Endometrial microvascular endothelial cells (primary cell): ENCODE results near the gene ADCY5. TPM values are rescaled to one million over a fixed set of nuclear protein-coding genes. Genes with fewer than 3 reads are reported as not detected.

Experiments
- in situ Hi-C: cut with HindIII; loops from 2 replicates; pipeline ENCODE4 v1.10.0; 2017; ENCODE audit warnings: low sequenced_read_pairs, low pct_unique_long_range_greater_than_20kb; ENCODE audit errors: inconsistent ontology term
- total RNA-seq: library from RNA; depleted of rRNA; stranded (reverse); fragments of >200 nt; gene quantifications from one replicate; pipeline ENCODE4 v1.2.3, GENCODE V29; 2015; ENCODE audit errors: inconsistent ontology term

Gene ADCY5
- total RNA-seq, 1 donor from 2014 or later: not detected

DNA sequence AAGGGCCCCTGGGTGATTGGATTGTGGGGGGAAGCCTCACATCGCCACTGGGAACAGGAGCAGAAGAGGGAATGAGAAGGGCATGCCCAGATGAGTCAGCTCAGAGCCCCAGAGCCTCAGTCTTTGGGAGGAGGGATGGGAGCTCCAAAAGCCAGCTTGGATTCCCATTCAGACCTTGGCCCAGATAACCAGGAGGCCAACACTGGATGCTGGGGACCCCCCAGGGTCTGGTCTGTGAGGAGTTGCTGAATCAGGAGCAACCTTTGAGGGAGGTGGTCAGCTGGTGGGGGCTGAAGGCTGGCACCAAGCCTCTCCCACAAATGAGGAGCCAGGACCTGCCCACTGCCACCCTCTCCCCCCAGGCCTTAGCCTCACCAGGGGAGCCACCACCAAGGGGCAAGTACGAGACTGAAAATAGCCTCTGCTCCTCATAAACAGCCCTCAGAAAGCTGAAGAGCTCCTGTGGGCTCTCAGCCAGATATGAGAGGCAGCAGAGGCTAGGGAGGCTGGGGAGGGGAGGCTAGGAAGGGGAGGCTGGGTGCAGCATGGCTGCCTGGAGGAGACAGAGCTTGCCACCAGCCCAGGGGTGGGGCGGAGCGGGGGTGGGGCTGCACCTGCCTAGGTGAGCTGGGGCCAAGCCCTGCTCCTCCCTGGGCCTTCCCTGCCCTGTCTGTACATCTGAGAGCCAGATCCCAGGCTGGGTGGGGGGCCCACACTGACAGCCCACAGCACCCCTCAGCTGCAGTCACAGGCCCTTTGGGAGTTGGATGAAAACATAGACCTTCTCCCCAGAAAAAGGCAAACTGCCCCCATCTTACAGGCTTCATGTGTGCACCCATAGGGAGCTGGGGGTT lies 147.3 kb downstream of the ADCY5 start:
- in situ Hi-C loops: no loop called here

DNA sequence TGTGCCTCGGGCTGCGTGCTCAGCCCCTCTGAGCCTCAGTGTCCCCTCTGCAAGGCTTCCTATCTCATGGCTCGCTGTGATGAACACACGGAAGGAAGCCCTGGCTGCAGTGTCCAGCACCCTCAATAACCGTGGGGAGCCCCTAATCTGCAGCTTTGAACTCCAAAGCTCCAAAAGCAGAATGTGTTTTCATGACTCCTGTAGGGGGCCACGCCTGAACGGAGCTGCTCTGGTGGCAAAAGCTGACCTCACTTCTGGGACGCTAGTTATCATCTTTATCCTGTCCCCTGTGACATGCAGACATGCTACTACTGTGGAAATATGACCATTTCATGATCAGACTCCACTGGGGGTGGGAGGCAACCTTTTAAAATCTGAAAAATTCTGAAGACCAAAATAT lies 148.3 kb downstream of the ADCY5 start:
- in situ Hi-C loops: no loop called here

DNA sequence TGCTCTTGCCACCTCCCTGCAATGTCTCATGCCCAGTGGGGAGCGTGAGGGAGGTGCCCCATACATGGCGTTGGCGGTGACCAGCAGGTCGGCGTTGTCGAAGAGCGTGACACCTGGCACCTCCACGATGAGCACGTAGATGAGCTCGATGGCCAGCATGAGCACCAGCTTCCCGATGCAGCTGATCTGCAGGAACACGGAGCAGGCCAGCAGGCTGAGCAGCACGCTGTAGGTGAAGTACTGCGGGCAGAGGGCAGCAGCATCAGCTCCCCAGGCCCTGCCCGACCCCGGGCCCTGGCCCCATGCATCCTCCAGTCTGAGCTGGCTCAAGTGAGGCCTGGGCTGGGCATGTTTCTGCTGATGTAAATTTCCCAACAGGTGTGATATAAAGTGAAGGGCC lies 148.8 kb downstream of the ADCY5 start:
- in situ Hi-C loops: no loop called here

DNA sequence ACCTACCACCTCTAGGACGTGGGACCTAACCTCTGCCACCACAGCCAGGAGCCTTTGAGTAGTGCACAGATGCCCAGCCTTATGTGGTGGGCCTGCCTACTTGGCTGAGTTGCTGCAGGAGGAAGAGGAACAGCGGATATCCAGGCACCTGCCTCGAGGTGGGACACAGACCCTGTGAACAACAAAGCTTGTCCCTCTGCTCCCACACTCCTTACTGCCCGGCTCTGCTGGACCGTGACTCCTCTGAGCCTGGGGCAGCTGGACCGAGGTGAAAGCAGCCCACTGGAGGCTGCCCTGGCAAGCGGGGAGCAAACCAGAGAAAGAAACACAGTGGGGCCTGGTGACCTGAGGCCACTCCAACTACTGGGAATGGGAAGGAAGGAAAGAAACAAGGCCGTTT lies 149.3 kb downstream of the ADCY5 start:
- in situ Hi-C loops: no loop called here

DNA sequence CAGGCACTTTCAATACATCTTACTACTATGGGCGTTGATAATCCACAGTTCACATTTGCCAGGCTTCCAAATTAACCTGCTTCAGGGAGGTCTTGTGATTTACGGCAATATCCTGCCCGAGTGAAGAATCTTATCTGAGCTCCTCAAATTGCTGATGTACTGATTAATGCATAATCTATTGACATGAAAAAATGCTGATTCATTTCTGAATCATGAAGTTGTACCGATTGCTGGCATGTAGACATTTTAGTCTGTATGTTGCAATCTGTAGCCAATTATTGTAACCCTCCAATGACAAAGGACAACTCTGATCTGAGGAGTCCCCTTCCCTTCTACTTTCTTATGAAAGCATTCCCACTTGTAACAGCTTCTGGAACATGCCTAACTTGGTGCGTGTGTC lies 150.0 kb downstream of the ADCY5 start:
- in situ Hi-C loops: no loop called here

DNA sequence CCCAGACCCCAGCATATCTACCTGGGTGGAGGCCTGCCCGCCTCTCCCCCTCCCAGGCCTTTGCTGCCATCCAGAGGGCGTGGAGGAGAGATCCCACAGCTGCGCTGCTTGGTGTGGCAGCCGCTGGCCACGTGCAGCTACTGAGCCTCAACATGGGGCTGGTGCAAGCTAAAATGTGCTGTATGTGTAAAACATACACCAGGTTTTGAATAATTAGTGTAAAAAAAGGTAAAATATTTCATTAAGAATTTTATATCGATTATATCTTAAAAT lies 151.3 kb downstream of the ADCY5 start:
- in situ Hi-C loops: no loop called here

DNA sequence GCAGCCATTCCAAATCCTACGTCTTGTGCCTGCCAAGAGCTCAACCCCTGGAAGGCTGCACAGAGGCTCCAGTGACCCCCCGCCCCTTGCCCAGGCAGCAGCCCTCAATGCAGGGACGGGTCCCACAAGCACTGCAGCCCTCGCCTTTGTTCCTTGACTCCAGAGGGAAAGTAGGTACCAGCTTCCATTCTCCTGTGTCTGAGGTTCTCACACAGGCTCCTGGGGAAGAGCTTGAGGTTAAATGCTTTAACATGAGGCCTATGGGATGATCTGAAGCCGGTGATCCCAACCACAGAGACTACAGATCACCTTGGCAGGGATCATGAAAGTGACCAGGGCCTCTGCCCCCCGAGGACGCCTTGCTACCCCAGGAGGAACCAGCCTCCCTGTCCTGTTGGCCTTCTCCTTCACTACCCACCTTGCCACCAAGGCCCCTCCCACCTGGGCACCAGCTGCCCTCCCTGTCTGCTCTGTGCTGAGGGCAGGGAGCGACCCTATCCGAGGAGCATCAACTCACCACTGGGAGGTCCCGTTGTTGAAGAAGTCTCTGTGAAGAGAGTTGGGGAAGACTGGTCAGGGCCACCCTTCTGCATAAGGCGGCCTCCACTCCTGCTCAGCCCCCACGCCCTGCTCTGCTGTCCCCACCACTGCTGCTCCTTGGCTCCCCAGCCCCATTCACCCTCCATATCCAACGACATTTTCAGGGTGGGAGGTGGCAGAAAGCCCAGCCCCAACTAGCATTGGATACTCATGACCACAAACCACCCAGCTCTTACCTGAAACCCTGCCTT lies 151.9 kb downstream of the ADCY5 start:
- in situ Hi-C loops: no loop called here

DNA sequence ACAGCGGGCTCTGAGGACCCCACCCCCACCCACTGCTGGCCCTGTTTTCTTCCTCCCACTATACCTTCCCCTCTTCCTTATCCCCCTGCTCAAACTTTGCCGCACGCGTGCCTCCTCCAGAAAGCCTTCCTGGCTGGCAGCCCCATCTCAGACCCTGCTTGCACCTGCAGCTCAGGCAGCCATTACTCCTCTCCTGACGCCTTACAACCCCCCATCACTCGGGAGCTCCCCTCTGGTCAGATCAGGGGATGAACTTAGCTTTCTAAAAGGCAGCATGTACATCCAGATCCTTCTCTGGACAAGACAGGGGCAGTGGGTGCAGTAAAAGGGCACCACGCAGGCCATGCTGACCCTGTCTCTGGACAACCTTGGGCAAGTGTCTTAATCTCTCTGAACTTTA lies 152.6 kb downstream of the ADCY5 start:
- in situ Hi-C loops: no loop called here

DNA sequence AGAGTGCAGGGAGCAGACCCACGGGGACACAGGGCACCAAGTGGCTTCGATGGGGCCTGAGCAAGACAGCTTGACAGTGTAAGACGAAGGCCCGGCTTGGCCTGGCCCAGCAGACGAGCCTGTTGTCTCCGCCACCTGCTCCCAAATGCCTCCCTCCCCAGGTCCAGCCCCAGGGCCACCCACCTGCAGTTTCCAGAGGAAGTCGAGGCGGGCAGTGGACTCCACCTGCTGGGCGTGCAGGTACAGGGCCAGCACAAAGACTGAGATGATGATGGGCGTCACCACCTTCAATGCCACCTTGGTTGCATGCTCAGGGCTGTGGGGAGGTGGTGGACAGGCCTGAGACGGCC lies 153.0 kb downstream of the ADCY5 start:
- in situ Hi-C loops: no loop called here

DNA sequence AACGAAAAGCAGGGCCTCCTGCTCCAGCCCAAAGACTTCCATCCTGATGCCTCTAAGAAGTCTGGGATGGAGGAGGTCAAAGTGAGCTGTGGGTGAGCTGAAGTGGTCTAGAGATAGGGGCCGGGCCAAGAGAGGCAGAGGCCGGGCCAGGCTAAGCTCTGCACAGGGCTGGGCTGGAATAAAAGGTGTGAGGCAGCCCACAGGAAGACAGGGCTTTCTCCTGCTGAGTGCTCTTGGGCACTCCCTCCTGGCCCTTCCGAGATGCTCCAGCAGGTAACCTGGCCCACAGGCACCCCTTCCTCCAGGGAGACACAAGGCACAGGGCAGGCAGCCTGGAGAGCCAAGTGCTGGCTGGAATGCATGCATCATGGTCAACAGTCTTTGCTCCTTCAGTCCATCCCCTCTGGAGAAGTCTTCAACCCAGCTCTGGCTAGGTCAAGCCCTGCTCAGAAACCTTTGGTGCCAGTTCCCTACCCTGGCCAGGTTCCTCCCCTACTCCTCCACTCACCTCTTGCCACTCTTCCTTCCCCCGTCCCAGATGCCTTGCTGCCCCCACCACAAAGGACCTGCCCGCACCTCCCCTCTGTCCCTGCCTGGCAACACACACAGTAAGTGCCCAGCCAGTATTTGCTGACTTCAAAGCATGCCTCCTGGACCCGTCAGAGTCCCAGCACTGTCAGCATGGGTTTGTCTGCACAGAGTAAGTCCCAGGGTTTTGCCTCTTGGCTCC lies 153.6 kb downstream of the ADCY5 start:
- in situ Hi-C loops: no loop called here

DNA sequence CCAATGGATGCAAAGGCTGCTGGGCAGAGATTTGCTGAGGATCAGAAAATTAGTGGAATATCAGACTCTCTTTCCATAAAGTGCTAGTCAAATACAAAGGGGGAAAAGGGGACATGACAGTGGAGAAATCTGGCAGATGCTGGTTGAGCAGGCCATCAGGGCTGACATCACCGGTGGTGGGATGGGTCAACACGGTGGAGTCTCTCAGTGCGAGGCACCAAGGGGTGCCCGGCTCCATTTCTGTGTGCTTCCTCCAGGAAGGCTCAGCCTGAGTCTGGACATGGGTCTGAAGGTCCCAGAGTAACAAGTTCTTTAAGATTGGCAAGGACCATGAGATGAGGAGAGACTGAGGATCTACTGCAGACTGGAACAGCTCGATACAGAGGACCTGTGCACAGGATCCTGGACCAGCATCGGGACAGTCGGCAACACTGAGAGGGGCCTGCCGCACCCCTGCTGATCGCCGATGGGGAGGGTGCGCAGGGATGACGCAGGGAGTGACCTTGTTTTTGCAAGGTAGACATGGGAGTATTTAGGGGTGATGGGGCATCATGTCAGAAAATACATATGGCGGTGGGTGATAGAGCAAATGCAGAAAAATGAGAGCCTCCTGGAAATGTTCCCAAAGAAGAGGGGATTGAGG lies 154.5 kb downstream of the ADCY5 start:
- in situ Hi-C loops: no loop called here

DNA sequence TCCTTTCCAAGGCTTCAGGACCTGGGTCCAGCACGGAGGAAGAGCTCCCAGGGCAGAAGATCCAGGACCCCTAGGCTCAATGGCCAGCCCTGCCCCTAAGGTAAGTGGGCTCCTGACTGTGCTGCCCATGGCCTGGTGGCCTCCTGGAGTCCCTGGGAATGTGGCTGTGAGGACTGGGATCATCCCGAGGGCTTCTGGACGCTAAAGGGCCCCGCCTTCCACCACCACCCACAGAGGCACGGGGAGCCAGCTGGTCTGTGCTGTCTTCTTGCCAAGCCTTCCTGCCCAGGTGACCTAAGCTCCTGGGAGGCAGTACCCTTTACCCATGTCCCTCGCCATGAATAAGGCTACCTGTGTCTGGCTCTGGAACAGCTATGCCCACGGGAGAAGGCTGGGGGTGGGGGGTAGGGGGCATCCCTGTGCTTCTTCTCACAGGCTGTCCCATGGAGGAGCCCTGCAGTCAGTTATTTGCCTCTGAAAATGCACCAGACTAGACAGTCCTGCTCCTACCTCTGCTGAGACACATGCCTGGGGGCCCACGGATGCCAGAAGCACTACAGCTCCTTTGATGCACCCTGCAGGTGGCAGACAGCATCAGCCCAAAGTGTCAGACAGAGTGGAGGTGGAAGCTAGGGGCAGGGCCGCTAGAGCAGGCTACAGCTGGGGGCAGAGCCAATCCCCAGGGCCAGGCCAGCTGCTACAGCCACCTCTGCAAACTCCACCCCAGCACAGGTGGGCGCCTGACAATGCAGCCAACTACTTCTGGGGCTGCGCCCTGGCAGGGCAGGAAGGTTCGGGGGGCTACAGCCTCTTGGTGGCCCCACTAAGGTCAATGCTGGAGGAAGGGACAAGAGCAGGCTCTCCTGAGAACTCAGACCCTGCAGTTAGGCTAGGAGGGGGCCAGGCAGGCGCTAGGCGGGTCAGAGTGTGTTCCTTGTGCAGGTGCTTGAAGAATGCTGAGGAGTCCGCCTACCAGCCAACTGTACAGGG lies 156.3 kb downstream of the ADCY5 start:
- in situ Hi-C loops: no loop called here

DNA sequence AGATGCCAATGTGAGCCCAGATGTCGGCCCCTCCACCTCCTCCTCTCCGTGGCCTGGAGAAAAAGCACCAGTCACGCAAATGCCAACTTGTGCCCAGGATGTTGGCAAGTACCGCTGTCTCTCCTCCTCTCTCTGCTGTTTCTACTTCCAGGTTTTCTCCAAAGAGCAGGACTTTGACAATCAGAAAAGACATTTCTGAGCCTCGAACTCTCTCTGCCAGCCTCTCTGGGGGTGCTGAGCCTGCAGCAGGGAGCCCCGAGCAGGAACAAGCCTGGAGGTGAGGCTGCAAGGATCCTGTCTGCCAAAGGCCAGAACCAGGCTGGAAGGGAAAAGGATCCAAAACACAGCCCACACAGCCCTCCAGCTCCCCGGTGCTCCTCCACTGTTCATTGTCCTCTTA lies 157.5 kb downstream of the ADCY5 start:
- in situ Hi-C loops: no loop called here

DNA sequence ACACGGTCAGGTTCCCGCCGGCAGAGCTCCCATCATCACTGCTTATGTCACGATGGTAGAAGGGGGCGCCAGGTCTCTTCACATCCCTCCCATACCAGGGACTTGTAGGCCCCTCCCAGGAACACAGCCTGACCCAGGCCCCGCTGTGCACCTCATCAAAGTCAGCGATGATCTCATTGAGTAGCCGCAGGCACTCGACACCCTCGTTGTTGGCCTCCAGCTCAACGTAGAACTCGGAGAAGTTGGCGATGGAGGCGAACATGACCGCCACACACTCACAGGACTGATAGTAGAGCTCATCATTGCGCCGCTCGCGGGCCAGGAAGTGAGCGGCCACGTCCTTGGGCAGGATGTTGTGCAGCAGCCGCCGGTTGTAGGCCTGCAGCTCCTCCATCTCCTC lies 157.9 kb downstream of the ADCY5 start:
- in situ Hi-C loops: no loop called here

DNA sequence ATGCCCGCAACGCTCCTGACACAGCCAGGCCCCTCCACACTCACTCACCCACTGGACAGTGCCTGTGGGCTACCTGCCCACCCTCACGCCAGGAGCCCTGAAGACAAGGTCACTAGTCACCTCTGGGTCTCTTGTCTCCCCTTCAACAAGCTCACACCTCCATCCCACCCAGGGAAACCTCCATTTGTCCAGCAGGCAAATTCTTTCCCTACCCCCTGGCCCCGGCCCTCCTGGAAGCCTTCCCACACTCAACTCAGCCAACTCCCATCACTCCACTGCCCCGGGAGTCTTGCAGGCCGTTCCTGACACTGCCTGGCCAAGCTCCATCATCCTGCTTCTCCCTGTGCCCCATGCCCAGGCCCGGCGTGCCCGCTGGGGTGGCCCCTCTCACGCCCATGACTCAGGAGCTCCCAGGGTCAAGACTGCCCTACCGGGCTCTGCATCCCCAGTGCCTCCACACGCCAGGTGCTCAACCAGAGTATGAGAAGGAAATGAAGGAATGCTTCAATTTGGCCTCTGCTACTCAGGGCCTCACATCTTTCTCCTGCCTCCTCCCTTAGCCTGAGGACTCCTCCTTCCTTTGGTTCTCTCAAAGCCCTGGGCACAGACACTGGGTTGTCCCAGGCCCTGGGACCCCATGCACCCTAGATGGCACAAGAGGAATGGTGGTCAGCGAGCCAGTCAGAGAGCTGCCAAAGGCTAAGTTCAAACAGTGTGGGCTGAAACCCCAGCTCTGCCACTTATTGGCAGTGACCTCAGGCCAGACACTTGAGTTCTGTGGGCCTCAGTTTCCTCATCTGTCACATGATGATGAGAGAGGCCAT lies 158.6 kb downstream of the ADCY5 start:
- in situ Hi-C loops: no loop called here

DNA sequence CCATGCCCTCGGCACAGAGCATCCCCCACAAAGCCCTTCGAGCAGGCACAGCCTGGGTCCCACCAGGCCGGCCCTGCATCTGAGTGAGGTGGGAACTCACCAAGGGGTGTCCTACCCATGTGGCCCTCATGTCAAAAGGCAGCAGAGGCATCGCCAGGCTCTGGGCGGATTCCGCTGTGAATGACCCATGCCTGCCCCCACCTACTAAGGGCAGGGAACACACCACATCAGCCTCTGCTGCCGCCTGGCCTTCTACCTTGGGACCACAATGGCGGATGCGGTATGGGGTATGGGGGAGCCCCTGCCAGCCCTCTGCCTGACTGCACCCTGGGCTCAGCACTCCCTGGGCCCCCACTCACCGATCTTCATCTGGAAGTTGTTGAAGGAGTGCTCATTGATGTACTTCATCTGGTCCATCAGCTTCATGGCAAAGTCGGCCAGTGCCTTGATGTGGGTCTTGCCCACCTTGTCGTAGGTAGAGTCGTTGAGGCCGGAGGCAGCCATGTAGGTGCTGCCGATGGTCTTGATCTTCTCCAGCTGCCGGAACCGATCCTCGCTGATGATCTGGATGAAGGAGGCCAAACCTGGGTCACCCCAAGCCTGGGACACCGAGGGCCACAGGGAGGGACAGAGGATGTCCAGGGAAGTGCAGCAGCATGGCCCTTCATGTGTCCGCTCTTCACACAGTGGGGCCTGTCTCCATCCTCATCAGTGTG lies 159.3 kb downstream of the ADCY5 start:
- in situ Hi-C loops: no loop called here

DNA sequence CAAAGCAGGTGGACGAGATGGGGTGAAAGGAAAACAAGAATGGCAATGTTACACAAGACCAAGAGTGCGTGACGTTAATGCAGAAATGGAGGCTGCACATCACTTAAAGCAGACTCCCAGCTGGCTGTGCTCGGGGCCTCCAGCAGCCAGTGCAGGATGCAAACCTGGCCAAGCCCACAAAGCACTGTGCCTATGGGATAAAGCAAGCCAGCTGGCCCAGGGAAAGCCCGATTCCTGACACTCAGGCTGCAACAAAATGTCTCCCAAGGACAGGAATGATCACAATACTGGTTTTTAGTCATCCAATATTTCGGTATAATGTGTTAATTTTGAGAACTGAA lies 161.0 kb downstream of the ADCY5 start:
- in situ Hi-C loops: no loop called here
